ENCODE results near the gene PSAT1. TPM values are rescaled to one million over a fixed set of nuclear protein-coding genes. Genes with fewer than 3 reads are reported as not detected.

The PSAT1 gene
- total and polyA plus RNA-seq, 2 experiments from 2014 or later: 120 to 149 TPM

DNA sequence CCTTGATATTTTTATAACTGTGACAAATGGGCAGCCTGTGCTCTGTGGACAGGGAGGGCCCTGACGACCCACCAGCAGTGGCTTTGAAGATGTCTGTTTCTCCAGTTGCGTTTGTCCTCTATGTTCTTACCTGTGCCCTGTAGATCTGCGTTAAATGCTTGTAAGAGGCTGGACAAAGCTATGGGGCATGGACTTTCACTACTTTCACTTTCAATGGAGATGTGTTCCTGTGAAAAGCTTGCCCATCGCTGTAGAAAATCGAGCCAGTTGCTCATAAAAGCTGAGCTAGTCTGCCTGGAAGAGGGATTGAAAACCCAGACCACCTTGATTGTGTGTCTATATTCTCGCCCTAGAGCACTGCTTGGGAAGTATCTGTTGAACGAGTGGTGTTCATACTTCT lies 74.1 kb downstream of the PSAT1 start:
- TF ChIP-seq, protein P1, sequence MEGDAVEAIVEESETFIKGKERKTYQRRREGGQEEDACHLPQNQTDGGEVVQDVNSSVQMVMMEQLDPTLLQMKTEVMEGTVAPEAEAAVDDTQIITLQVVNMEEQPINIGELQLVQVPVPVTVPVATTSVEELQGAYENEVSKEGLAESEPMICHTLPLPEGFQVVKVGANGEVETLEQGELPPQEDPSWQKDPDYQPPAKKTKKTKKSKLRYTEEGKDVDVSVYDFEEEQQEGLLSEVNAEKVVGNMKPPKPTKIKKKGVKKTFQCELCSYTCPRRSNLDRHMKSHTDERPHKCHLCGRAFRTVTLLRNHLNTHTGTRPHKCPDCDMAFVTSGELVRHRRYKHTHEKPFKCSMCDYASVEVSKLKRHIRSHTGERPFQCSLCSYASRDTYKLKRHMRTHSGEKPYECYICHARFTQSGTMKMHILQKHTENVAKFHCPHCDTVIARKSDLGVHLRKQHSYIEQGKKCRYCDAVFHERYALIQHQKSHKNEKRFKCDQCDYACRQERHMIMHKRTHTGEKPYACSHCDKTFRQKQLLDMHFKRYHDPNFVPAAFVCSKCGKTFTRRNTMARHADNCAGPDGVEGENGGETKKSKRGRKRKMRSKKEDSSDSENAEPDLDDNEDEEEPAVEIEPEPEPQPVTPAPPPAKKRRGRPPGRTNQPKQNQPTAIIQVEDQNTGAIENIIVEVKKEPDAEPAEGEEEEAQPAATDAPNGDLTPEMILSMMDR (IDR thresholded peaks at IDR 0.05; ENCODE audit: poor library complexity): no peak
- TF ChIP-seq EZH2phosphoT487 (IDR thresholded peaks at IDR 0.05; ENCODE audit: low read depth, severe bottlenecking, unreplicated experiment): no peak
- no peak for TF ChIP-seq EZH2 (IDR thresholded peaks at IDR 0.05; ENCODE audit: borderline replicate concordance)
- Histone ChIP-seq H3K27ac (no peak overlapping the region), H3K4me2 (no peak overlapping the region), H3K9me2 (replicated peaks; ENCODE audit: insufficient read depth) (no peaks in the 10 kb centered on the region), H3K9me3 (ENCODE audit: low read depth) (no peaks in the 10 kb centered on the region), H3K27me3 (no peaks in the 10 kb centered on the region), H3K36me3 (replicated peaks; ENCODE audit: insufficient read depth, low read depth) (no peaks in the 10 kb centered on the region), H3K4me1 (ENCODE audit: insufficient read depth) (no peaks in the 10 kb centered on the region), H2AFZ (no peak overlapping the region), H3K79me2 (no peaks in the 10 kb centered on the region), H3K4me3 (no peak overlapping the region), H4K20me1 (ENCODE audit: insufficient read depth, poor library complexity, severe bottlenecking) (no peaks in the 10 kb centered on the region)
- no peak for DNase-seq (ENCODE audit: low spot score)
- 81% methylated on average over 7 of the region's 7 CpGs for WGBS (ENCODE audit: low lambda C conversion rate, missing lambda C conversion rate)

- Histone ChIP-seq H3K4me2 (no peak overlapping the region), H3K9me3 (ENCODE audit: low read depth) (no peaks in the 10 kb centered on the region), H3K4me1 (ENCODE audit: insufficient read depth) (no peaks in the 10 kb centered on the region), H3K4me3 (no peak overlapping the region), H4K20me1 (ENCODE audit: insufficient read depth, poor library complexity, severe bottlenecking) (no peaks in the 10 kb centered on the region), H3K36me3 (replicated peaks; ENCODE audit: insufficient read depth, low read depth) (no peaks in the 10 kb centered on the region), H2AFZ (no peak overlapping the region), H3K79me2 (no peaks in the 10 kb centered on the region), H3K27me3 (no peaks in the 10 kb centered on the region), H3K27ac (no peak overlapping the region), H3K9me2 (replicated peaks; ENCODE audit: insufficient read depth) (no peaks in the 10 kb centered on the region)
- WGBS (ENCODE audit: low lambda C conversion rate, missing lambda C conversion rate): 86% methylated on average over 7 of the region's 7 CpGs
- TF ChIP-seq, protein P1 (IDR thresholded peaks at IDR 0.05; ENCODE audit: poor library complexity): no peak
- TF ChIP-seq EZH2phosphoT487 (IDR thresholded peaks at IDR 0.05; ENCODE audit: low read depth, severe bottlenecking, unreplicated experiment) (no peak), EZH2 (IDR thresholded peaks at IDR 0.05; ENCODE audit: borderline replicate concordance) (no peak)
- DNase-seq (ENCODE audit: low spot score): no peak
Measured at GRCh38 chr9:78371981-78372380, 75.1 kb downstream of the PSAT1 start.

Other genes starting within 250 kb of the PSAT1 start
- gene CEP78, start 61.0 kb upstream of the PSAT1 start, total RNA-seq: 14.7 and 17.2 TPM in 2 replicates
- 8.1 and 8.2 TPM in 2 replicates for gene CEP78, start 61.0 kb upstream of the PSAT1 start, polyA plus RNA-seq

Data from hepatocyte (in vitro differentiated cells).